OCI-LY1 (cell line): Measurements from ENCODE around the gene IFT22.

Source experiments
- H2AFZ ChIP-seq: fragments of 200-600 bp; sonication (generic), shearing (Covaris generic); 2 replicates; pipeline ENCODE4 v1.6.0; 2014; ENCODE audit warnings: antibody characterized with exemption, mild to moderate bottlenecking, low read length
- H3F3A ChIP-seq: fragments of 200-600 bp; sonication (generic), shearing (Covaris generic); 2 replicates; pipeline ENCODE4 v1.6.0; 2014; ENCODE audit warnings: mild to moderate bottlenecking, antibody characterized with exemption, low read length, moderate library complexity; ENCODE audit not compliant: insufficient read depth
- H3K27ac ChIP-seq: fragments of 200-600 bp; sonication (generic); 2 replicates; pipeline ENCODE4 v1.5.1; 2014; ENCODE audit warnings: low read length, mixed run types, mild to moderate bottlenecking, low read depth; ENCODE audit not compliant: poor library complexity, severe bottlenecking
- H3K27me3 ChIP-seq: fragments of 200-600 bp; sonication (generic); 2 replicates; pipeline ENCODE4 v1.6.0; 2014; ENCODE audit warnings: antibody characterized with exemption, mild to moderate bottlenecking, low read length, moderate library complexity; ENCODE audit not compliant: insufficient read depth
- H3K36me3 ChIP-seq: fragments of 200-600 bp; sonication (generic); 2 replicates; pipeline ENCODE4 v1.6.1; 2014; ENCODE audit warnings: mild to moderate bottlenecking, antibody characterized with exemption, low read length, moderate library complexity, mixed read lengths; ENCODE audit not compliant: insufficient read depth
- H3K4me1 ChIP-seq: fragments of 200-600 bp; sonication (generic); 2 replicates; pipeline ENCODE4 v1.5.1; 2014; ENCODE audit warnings: mild to moderate bottlenecking, low read length, moderate library complexity; ENCODE audit not compliant: insufficient read depth, severe bottlenecking
- H3K4me2 ChIP-seq: fragments of 200-600 bp; sonication (generic), shearing (Covaris generic); 2 replicates; pipeline ENCODE4 v1.6.1; 2014; ENCODE audit warnings: low read length
- H3K4me3 ChIP-seq: fragments of 200-600 bp; sonication (generic); 2 replicates; pipeline ENCODE4 v1.5.1; 2014; ENCODE audit warnings: low read length, low read depth, mild to moderate bottlenecking, mixed read lengths; ENCODE audit not compliant: poor library complexity, severe bottlenecking
- H3K79me2 ChIP-seq: fragments of 200-600 bp; shearing (Covaris generic); 2 replicates; pipeline ENCODE4 v1.6.1; 2016; ENCODE audit warnings: mixed run types, low read length, mixed read lengths; ENCODE audit not compliant: insufficient read depth
- H3K9ac ChIP-seq: fragments of 200-600 bp; sonication (generic), shearing (Covaris generic); 2 replicates; pipeline ENCODE4 v1.6.1; 2014; ENCODE audit warnings: mild to moderate bottlenecking, low read length, mixed read lengths
- H3K9me2 ChIP-seq: fragments of 200-600 bp; sonication (generic), shearing (Covaris generic); 2 replicates; pipeline ENCODE4 v1.6.1; 2014; ENCODE audit warnings: low read depth, mild to moderate bottlenecking, low read length, mixed read lengths
- H3K9me3 ChIP-seq: fragments of 200-600 bp; shearing (Covaris generic); 2 replicates; pipeline ENCODE4 v1.6.1; 2014; ENCODE audit warnings: low read length, mixed read lengths
- H4K20me1 ChIP-seq: fragments of 200-600 bp; sonication (generic), shearing (Covaris generic); 2 replicates; pipeline ENCODE4 v1.6.0; 2016; ENCODE audit warnings: mild to moderate bottlenecking, low read length; ENCODE audit not compliant: insufficient read depth
- EZH2 ChIP-seq: fragments of 200-600 bp; sonication (generic), shearing (Covaris generic); IDR thresholded peaks from 2 replicates; pipeline ENCODE4 v1.8.0; 2017; ENCODE audit warnings: borderline replicate concordance, mixed run types, mild to moderate bottlenecking, antibody characterized with exemption, low read length, moderate library complexity, mixed read lengths
- TF ChIP-seq, protein P1 (sequence below): fragments of 200-600 bp; sonication (generic), shearing (Covaris generic); IDR thresholded peaks from 2 replicates; pipeline ENCODE4 v1.5.1; 2017; ENCODE audit warnings: mild to moderate bottlenecking, antibody characterized with exemption, low read length, moderate library complexity, mixed read lengths

The IFT22 gene

DNA sequence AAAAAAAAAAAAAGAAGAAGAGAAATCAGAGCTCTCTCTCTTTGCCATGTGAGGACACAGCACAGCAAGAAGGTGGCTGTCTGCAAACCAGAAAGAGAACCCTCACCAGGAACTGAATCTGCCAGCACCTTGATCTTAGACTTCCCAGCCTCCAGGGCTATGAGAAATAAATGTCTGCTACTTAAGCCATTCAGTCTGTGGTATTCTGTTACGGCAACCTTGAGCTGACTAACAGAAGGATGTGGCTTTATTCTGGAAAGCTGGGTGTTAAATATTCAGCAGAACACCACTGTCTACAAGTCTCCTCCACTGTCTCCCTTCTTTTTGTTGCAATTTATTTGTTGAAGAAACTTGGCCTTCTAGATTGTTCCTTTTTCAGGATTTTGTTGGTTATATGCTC, 46.1 kb upstream of the IFT22 start:
- no peaks in the 10 kb centered on the region for H3F3A ChIP-seq
- H3K27me3 ChIP-seq, result peaks cover 21% of the 10 kb centered on the region
- H3K4me2 ChIP-seq, result no peak overlapping the region
- H3K27ac ChIP-seq, result no peak overlapping the region
- no peaks in the 10 kb centered on the region for H3K36me3 ChIP-seq
- no peak overlapping the region for H3K9ac ChIP-seq
- 0 out of 2 replicates have a peak, but pooled peaks cover 2% of the 10 kb centered on the region for H3K9me3 ChIP-seq
- H3K4me1 ChIP-seq, result no peaks in the 10 kb centered on the region
- H3K9me2 ChIP-seq, result no peaks in the 10 kb centered on the region
- no peaks in the 10 kb centered on the region for H4K20me1 ChIP-seq
- no peaks in the 10 kb centered on the region for H3K79me2 ChIP-seq
- no peak for TF ChIP-seq EZH2
- TF ChIP-seq, protein P1, sequence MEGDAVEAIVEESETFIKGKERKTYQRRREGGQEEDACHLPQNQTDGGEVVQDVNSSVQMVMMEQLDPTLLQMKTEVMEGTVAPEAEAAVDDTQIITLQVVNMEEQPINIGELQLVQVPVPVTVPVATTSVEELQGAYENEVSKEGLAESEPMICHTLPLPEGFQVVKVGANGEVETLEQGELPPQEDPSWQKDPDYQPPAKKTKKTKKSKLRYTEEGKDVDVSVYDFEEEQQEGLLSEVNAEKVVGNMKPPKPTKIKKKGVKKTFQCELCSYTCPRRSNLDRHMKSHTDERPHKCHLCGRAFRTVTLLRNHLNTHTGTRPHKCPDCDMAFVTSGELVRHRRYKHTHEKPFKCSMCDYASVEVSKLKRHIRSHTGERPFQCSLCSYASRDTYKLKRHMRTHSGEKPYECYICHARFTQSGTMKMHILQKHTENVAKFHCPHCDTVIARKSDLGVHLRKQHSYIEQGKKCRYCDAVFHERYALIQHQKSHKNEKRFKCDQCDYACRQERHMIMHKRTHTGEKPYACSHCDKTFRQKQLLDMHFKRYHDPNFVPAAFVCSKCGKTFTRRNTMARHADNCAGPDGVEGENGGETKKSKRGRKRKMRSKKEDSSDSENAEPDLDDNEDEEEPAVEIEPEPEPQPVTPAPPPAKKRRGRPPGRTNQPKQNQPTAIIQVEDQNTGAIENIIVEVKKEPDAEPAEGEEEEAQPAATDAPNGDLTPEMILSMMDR, result no peak
- no peak overlapping the region for H3K4me3 ChIP-seq
- H2AFZ ChIP-seq, result no peak overlapping the region

DNA sequence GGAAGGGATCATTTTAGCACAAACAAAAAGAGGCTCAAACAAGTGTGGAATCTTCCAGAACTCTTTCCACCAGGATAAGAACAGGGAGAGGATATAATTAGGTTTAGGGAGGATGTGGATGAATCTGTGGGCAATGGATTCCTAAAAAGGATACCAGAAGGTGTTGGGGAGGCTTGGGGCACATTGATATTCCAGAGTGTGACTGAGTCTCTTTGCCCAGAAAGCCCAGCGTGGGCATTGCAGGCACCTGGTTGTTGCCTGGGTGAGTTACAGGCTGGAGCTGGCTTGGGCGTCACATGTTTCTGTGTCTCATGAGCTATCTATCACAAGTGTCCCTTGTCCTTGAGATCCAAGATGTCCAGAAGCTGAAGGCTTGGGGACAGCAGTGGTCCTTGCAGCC, 44.3 kb upstream of the IFT22 start:
- no peaks in the 10 kb centered on the region for H3K36me3 ChIP-seq
- no peaks in the 10 kb centered on the region for H3K9me2 ChIP-seq
- no peaks in the 10 kb centered on the region for H3K79me2 ChIP-seq
- TF ChIP-seq, protein P1, result no peak
- no peak for TF ChIP-seq EZH2
- no peaks in the 10 kb centered on the region for H4K20me1 ChIP-seq
- H3K9ac ChIP-seq, result no peak overlapping the region
- no peak overlapping the region for H2AFZ ChIP-seq
- 0 out of 2 replicates have a peak, but pooled peaks cover 2% of the 10 kb centered on the region for H3K9me3 ChIP-seq
- no peak overlapping the region for H3K27ac ChIP-seq
- H3K4me3 ChIP-seq, result no peak overlapping the region
- H3K27me3 ChIP-seq, result peaks cover 18% of the 10 kb centered on the region
- no peaks in the 10 kb centered on the region for H3K4me1 ChIP-seq
- H3F3A ChIP-seq, result no peaks in the 10 kb centered on the region
- no peak overlapping the region for H3K4me2 ChIP-seq

GRCh38 chr7:101363734-101364374, 42.2 kb upstream of the IFT22 start:
- Histone ChIP-seq H3K9me2 (no peaks in the 10 kb centered on the region), H3K4me1 (no peaks in the 10 kb centered on the region), H3K9me3 (0 out of 2 replicates have a peak, but pooled peaks cover 2% of the 10 kb centered on the region), H3K79me2 (no peaks in the 10 kb centered on the region), H3K36me3 (no peaks in the 10 kb centered on the region), H3F3A (no peaks in the 10 kb centered on the region), H3K9ac (no peak overlapping the region), H3K27me3 (peaks cover 18% of the 10 kb centered on the region; the same call in 1 of the 2 replicates), H3K4me3 (no peak overlapping the region), H3K27ac (no peak overlapping the region), H2AFZ (no peak overlapping the region), H4K20me1 (no peaks in the 10 kb centered on the region), H3K4me2 (no peak overlapping the region)
- TF ChIP-seq, protein P1, result peak; percentile 87
- no peak for TF ChIP-seq EZH2
